ENCODE measurements around the gene RBM33.

DNA sequence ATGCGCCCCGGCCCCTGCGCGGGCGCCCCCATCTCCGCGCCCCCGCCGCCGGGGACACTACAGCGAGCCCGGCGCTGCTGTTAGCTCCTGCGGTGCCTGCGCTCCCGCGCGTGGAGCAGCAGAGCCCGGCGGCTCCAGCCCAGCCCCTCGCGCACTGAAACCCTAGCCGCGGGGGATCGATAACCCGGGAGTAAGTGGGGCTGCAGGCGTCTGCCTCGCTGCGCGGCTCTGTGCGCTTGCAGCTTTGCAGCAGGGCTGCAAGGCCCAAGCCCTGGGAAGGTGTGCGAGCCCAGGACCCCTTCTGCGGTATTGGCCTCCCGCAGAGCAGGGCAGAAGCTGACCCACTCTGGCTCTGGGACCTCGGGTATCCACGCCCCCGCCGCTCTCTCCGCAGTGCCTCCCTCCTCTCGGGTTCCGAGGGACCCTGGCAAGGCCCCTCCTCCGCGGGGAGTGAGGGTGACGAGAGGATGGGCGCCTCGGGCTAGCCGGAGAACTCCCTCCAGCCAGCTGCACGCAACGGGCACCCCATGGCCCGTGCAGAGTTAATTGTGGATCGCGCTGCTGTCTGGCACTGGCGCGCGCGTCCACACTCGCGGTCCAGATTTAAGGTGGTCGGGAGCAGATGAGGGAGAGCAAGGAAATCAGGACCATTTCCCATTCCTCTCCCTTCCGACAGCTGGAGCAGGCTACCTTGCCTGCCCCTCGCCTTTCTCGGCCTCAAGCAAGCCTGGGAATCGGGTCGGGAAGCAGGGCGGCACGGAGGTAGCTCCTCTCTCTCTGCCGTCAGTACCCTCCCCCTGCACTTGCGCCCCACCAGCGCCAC, 165.7 kb downstream of the RBM33 start:
- TF ChIP-seq, protein P1, sequence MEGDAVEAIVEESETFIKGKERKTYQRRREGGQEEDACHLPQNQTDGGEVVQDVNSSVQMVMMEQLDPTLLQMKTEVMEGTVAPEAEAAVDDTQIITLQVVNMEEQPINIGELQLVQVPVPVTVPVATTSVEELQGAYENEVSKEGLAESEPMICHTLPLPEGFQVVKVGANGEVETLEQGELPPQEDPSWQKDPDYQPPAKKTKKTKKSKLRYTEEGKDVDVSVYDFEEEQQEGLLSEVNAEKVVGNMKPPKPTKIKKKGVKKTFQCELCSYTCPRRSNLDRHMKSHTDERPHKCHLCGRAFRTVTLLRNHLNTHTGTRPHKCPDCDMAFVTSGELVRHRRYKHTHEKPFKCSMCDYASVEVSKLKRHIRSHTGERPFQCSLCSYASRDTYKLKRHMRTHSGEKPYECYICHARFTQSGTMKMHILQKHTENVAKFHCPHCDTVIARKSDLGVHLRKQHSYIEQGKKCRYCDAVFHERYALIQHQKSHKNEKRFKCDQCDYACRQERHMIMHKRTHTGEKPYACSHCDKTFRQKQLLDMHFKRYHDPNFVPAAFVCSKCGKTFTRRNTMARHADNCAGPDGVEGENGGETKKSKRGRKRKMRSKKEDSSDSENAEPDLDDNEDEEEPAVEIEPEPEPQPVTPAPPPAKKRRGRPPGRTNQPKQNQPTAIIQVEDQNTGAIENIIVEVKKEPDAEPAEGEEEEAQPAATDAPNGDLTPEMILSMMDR (IDR thresholded peaks at IDR 0.05), result no peak
- TF ChIP-seq EP300 (IDR thresholded peaks at IDR 0.05; ENCODE audit: low read depth) (no peak), POLR2AphosphoS5 (IDR thresholded peaks at IDR 0.05) (no peak)
